ENCODE results near the gene PNPLA7.

The PNPLA7 gene

GRCh38 chr9:137550231-137550621, at the start of gene PNPLA7 (continued):
- TF ChIP-seq, protein P1, sequence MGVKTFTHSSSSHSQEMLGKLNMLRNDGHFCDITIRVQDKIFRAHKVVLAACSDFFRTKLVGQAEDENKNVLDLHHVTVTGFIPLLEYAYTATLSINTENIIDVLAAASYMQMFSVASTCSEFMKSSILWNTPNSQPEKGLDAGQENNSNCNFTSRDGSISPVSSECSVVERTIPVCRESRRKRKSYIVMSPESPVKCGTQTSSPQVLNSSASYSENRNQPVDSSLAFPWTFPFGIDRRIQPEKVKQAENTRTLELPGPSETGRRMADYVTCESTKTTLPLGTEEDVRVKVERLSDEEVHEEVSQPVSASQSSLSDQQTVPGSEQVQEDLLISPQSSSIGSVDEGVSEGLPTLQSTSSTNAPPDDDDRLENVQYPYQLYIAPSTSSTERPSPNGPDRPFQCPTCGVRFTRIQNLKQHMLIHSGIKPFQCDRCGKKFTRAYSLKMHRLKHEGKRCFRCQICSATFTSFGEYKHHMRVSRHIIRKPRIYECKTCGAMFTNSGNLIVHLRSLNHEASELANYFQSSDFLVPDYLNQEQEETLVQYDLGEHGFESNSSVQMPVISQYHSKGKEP (tag by site-specific recombination; IDR thresholded peaks at IDR 0.05): no peak
- TF ChIP-seq, protein P2, sequence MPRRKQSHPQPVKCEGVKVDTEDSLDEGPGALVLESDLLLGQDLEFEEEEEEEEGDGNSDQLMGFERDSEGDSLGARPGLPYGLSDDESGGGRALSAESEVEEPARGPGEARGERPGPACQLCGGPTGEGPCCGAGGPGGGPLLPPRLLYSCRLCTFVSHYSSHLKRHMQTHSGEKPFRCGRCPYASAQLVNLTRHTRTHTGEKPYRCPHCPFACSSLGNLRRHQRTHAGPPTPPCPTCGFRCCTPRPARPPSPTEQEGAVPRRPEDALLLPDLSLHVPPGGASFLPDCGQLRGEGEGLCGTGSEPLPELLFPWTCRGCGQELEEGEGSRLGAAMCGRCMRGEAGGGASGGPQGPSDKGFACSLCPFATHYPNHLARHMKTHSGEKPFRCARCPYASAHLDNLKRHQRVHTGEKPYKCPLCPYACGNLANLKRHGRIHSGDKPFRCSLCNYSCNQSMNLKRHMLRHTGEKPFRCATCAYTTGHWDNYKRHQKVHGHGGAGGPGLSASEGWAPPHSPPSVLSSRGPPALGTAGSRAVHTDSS (tag by site-specific recombination; IDR thresholded peaks at IDR 0.05): no peak
- no peak for TF ChIP-seq ZNF18 (tag by site-specific recombination; IDR thresholded peaks at IDR 0.05)
- TF ChIP-seq ZNF658 (tag by site-specific recombination; IDR thresholded peaks at IDR 0.05): no peak
- no peak for TF ChIP-seq ZNF426 (tag by site-specific recombination; IDR thresholded peaks at IDR 0.05)
- TF ChIP-seq ZNF776 (tag by site-specific recombination; IDR thresholded peaks at IDR 0.05; ENCODE audit: borderline replicate concordance): no peak
- TF ChIP-seq ZNF146 (tag by site-specific recombination; IDR thresholded peaks at IDR 0.05): no peak
- TF ChIP-seq ZFP37 (tag by site-specific recombination; IDR thresholded peaks at IDR 0.05): no peak
- peak; percentile 87 for TF ChIP-seq ZBTB17 (tag by site-specific recombination; IDR thresholded peaks at IDR 0.05)
- peak; percentile 95 for TF ChIP-seq SP2 (tag by site-specific recombination; IDR thresholded peaks at IDR 0.05)
- peak; percentile 77 for TF ChIP-seq ZNF600 (tag by site-specific recombination; IDR thresholded peaks at IDR 0.05)
- TF ChIP-seq TRIM28 (IDR thresholded peaks at IDR 0.05; ENCODE audit: borderline replicate concordance, low read length): no peak
- TF ChIP-seq HOXC10 (CRISPR knock-in tag; IDR thresholded peaks at IDR 0.05): no peak
- TF ChIP-seq ZNF266 (tag by site-specific recombination; IDR thresholded peaks at IDR 0.05; ENCODE audit: low read depth): no peak
- TF ChIP-seq, protein P3, sequence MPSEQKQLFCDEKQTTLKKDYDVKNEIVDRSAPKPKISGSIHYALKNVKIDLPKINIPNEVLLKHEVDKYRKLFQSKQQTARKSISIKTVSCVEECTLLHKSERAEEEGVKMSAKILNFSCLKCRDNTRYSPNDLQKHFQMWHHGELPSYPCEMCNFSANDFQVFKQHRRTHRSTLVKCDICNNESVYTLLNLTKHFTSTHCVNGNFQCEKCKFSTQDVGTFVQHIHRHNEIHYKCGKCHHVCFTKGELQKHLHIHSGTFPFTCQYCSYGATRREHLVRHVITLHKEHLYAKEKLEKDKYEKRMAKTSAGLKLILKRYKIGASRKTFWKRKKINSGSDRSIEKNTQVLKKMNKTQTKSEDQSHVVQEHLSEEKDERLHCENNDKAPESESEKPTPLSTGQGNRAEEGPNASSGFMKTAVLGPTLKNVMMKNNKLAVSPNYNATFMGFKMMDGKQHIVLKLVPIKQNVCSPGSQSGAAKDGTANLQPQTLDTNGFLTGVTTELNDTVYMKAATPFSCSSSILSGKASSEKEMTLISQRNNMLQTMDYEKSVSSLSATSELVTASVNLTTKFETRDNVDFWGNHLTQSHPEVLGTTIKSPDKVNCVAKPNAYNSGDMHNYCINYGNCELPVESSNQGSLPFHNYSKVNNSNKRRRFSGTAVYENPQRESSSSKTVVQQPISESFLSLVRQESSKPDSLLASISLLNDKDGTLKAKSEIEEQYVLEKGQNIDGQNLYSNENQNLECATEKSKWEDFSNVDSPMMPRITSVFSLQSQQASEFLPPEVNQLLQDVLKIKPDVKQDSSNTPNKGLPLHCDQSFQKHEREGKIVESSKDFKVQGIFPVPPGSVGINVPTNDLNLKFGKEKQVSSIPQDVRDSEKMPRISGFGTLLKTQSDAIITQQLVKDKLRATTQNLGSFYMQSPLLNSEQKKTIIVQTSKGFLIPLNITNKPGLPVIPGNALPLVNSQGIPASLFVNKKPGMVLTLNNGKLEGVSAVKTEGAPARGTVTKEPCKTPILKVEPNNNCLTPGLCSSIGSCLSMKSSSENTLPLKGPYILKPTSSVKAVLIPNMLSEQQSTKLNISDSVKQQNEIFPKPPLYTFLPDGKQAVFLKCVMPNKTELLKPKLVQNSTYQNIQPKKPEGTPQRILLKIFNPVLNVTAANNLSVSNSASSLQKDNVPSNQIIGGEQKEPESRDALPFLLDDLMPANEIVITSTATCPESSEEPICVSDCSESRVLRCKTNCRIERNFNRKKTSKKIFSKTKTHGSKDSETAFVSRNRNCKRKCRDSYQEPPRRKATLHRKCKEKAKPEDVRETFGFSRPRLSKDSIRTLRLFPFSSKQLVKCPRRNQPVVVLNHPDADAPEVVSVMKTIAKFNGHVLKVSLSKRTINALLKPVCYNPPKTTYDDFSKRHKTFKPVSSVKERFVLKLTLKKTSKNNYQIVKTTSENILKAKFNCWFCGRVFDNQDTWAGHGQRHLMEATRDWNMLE (tag by site-specific recombination; conservative IDR thresholded peaks at IDR 0.05; ENCODE audit: low read depth): no peak
- TF ChIP-seq, protein P4, sequence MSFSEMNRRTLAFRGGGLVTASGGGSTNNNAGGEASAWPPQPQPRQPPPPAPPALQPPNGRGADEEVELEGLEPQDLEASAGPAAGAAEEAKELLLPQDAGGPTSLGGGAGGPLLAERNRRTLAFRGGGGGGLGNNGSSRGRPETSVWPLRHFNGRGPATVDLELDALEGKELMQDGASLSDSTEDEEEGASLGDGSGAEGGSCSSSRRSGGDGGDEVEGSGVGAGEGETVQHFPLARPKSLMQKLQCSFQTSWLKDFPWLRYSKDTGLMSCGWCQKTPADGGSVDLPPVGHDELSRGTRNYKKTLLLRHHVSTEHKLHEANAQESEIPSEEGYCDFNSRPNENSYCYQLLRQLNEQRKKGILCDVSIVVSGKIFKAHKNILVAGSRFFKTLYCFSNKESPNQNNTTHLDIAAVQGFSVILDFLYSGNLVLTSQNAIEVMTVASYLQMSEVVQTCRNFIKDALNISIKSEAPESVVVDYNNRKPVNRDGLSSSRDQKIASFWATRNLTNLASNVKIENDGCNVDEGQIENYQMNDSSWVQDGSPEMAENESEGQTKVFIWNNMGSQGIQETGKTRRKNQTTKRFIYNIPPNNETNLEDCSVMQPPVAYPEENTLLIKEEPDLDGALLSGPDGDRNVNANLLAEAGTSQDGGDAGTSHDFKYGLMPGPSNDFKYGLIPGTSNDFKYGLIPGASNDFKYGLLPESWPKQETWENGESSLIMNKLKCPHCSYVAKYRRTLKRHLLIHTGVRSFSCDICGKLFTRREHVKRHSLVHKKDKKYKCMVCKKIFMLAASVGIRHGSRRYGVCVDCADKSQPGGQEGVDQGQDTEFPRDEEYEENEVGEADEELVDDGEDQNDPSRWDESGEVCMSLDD (tag by site-specific recombination; IDR thresholded peaks at IDR 0.05): peak; percentile 89
- TF ChIP-seq ZNF398 (tag by site-specific recombination; IDR thresholded peaks at IDR 0.05): peak; percentile 69
- no peak for TF ChIP-seq ZSCAN16 (tag by site-specific recombination; IDR thresholded peaks at IDR 0.05)
- no peak for TF ChIP-seq ZNF837 (tag by site-specific recombination; IDR thresholded peaks at IDR 0.05)
- no peak for TF ChIP-seq OVOL3 (tag by site-specific recombination; IDR thresholded peaks at IDR 0.05)
- TF ChIP-seq GLIS2 (tag by site-specific recombination; IDR thresholded peaks at IDR 0.05): peak; percentile 61
- no peak for TF ChIP-seq ZSCAN4 (tag by site-specific recombination; IDR thresholded peaks at IDR 0.05)
- no peak for TF ChIP-seq ZNF138 (tag by site-specific recombination; IDR thresholded peaks at IDR 0.05; ENCODE audit: borderline replicate concordance)
- no peak for TF ChIP-seq ZNF221 (tag by site-specific recombination; IDR thresholded peaks at IDR 0.05; ENCODE audit: borderline replicate concordance)
- TF ChIP-seq ZNF2 (tag by site-specific recombination; IDR thresholded peaks at IDR 0.05): no peak
- no peak for TF ChIP-seq ZNF48 (tag by site-specific recombination; IDR thresholded peaks at IDR 0.05)

Data from HEK293 (cell line).